Measurements from ENCODE around the gene MUC2. TPM values are rescaled to one million over a fixed set of nuclear protein-coding genes. Genes with fewer than 3 reads are reported as not detected.
A peak's percentile ranks its signal among the peaks of the same experiment; 100 is the strongest.

Gene MUC2
- total and polyA plus RNA-seq, 2 of the 13 experiments (the other 11 are each of a cell fraction or from before 2014, with no cell fraction given), result not detected

DNA sequence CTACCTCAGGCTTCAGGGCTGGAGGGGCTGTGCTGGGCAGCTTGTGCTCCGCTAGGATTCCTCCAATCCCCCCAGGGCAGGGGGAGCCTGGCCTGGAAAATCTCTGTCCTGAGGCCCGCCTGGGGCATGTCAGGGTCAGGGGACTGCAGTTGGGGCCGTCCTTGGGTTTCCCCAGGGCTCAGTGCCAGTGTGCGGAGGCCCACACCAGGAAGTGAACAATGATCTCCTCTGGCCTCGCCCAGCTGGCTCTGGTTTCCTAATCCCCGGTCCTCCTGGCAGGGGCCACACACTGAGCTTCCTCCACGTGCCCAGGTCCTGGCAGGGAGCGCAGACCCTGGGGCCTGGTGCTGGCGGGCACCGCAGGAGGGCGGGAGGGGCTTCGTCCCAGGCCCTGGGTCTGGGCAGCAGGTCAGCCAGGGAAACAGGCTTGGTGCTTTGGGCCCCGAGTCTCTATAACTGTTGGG is 1.4 kb upstream of the MUC2 start (continued):
- TF ChIP-seq, protein P1, sequence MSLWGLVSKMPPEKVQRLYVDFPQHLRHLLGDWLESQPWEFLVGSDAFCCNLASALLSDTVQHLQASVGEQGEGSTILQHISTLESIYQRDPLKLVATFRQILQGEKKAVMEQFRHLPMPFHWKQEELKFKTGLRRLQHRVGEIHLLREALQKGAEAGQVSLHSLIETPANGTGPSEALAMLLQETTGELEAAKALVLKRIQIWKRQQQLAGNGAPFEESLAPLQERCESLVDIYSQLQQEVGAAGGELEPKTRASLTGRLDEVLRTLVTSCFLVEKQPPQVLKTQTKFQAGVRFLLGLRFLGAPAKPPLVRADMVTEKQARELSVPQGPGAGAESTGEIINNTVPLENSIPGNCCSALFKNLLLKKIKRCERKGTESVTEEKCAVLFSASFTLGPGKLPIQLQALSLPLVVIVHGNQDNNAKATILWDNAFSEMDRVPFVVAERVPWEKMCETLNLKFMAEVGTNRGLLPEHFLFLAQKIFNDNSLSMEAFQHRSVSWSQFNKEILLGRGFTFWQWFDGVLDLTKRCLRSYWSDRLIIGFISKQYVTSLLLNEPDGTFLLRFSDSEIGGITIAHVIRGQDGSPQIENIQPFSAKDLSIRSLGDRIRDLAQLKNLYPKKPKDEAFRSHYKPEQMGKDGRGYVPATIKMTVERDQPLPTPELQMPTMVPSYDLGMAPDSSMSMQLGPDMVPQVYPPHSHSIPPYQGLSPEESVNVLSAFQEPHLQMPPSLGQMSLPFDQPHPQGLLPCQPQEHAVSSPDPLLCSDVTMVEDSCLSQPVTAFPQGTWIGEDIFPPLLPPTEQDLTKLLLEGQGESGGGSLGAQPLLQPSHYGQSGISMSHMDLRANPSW (CRISPR knock-in tag; IDR thresholded peaks at IDR 0.05; ENCODE audit: borderline replicate concordance), result no peak

DNA sequence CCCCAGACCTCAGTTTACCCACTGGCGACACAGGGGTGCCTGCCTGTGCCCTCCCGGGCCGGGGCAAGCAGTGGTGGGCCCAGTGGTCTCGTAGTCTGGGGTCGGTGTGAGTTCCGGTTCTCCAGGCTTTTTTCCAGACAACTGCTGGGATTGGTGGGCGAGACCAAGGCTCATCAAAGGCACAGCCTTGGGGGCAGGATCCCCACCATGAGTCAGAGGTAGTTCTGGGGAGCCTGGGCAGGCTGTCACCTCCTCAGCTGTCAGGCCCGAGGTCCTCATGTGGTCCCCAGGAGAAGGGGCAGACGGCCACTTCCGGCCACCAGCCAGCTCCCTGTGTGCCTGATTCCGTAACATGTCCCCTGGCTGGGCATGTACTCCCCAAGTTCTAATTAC is 827 bp upstream of the MUC2 start:
- TF ChIP-seq ZNF446 (CRISPR knock-in tag; IDR thresholded peaks at IDR 0.05), result 0 out of 2 replicates have a peak, but pooled peaks have one; percentile 27
- TF ChIP-seq, protein P2, sequence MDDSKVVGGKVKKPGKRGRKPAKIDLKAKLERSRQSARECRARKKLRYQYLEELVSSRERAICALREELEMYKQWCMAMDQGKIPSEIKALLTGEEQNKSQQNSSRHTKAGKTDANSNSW (CRISPR knock-in tag; IDR thresholded peaks at IDR 0.05; ENCODE audit: borderline replicate concordance), result no peak
- Histone ChIP-seq H3K4me1 (ENCODE audit: insufficient read depth, low read length) (peaks cover 21% of the 10 kb centered on the region), H3K36me3 (replicated peaks in 1 of 2; ENCODE audit: control insufficient read depth in 1 of 2, insufficient read depth in 2 of 2, low read length in 2 of 2) (no peaks in the 10 kb centered on the region), H3K9me3 (ENCODE audit: low read length) (no peaks in the 10 kb centered on the region), H3K9ac (ENCODE audit: insufficient read depth, low read depth, low read length) (no peak overlapping the region), H3K79me2 (ENCODE audit: insufficient read depth, low read length) (no peaks in the 10 kb centered on the region), H3K27ac (ENCODE audit: extremely low read length, insufficient read depth, low read length) (no peak overlapping the region), H3K4me2 (ENCODE audit: low read depth, low read length) (no peak overlapping the region), H2AFZ (ENCODE audit: low read length) (no peak overlapping the region), H4K20me1 (ENCODE audit: insufficient read depth, low read length) (no peaks in the 10 kb centered on the region), H3K4me3 (replicated peaks in 1 of 3; ENCODE audit: insufficient read depth in 1 of 3, low read depth in 2 of 3, low read length in 3 of 3) (no peak overlapping the region), H3K27me3 (ENCODE audit: control insufficient read depth in 1 of 2, insufficient read depth in 2 of 2, low read length in 2 of 2) (peaks cover 14 to 40% of the 10 kb centered on the region in 2 experiments; a peak in 4 of 5 replicates)
- CTCF ChIA-PET (ENCODE audit: low intra/inter-chr PET ratio, low total read pairs), result no interaction called here
- ATAC-seq, result no peak
- FAIRE-seq, result no peak
- POLR2A ChIA-PET, result no interaction called here
- intact Hi-C loops (cut with micrococcal nuclease; ENCODE audit: unreplicated experiment) (no loop called here), in situ Hi-C loops (cut with HindIII; ENCODE audit: extremely low pct_ligation_motif_present, low pct_unique_long_range_greater_than_20kb) (no loop called here)
- WGBS (ENCODE audit: low lambda C conversion rate), result 0% methylated on average over 1 of the region's 11 CpGs
- BruUV-seq (replicated peaks), result no TSS peak
- DNase-seq (ENCODE audit: low spot score), result no peak

All from HepG2 (cell line).